K562 (cell line): ENCODE data around the gene RET. TPM values are rescaled to one million over a fixed set of nuclear protein-coding genes. Genes with fewer than 3 reads are reported as not detected.

ENCODE experiments used
- ATAC-seq: fragments of 200-7000 bp; cut with Tn5 transposase; 3 replicates; pipeline ENCODE4 v1.9.1; 2020; ENCODE audit warnings: moderate library complexity
- BruUV-seq: library from RNA; stranded (reverse); fragments of 400-500 nt; replicated peaks from 2 replicates; lab custom pipeline; 2021; lab: Mats Ljungman, UMichigan
- CTCF ChIA-PET: fragments of 300-600 bp; formaldehyde crosslinking; extraction: SDS; loops from one replicate; lab custom pipeline; 2021; ENCODE audit warnings: low intra/inter-chr PET ratio; lab: Yijun Ruan, JAX
- POLR2A ChIA-PET: fragments of 300-600, 350-650 bp; sonication (Branson Sonifier 250); formaldehyde crosslinking; extraction: SDS; loops from one replicate; lab custom pipeline; 2021; ENCODE audit warnings: antibody characterized with exemption, inconsistent platforms; lab: Yijun Ruan, JAX
- DNase-seq, 4 experiments: peaks; one replicate each; pipeline versions ENCODE4 v3.0.0 to v3.0.0-alpha.2; 2011 to 2018; ENCODE audit warnings: low spot score in 3 of 4, mixed read lengths in 3 of 4; ENCODE audit errors: extremely low read depth in 1 of 4
- FAIRE-seq: peaks from 2 replicates; lab custom pipeline; 2011; peaks lifted over from hg19 to GRCh38; lab: Jason Lieb, UNC
- H2AFZ ChIP-seq: 2 replicates; pipeline ENCODE4 v1.6.0; 2011; ENCODE audit warnings: low read depth, low read length, control low read depth, inconsistent platforms
- H3K27ac ChIP-seq: fragments of 200-600 bp; 3 replicates; pipeline ENCODE4 v1.8.0; 2011; ENCODE audit warnings: low read depth, mild to moderate bottlenecking, control low read depth, inconsistent platforms, low read length, moderate library complexity, mixed read lengths; ENCODE audit errors: extremely low read depth
- H3K27me3 ChIP-seq, 2 experiments: fragments of 300-600 bp in 1 of 2; 2 replicates in 1 of 2; 3 replicates in 1 of 2; pipeline versions ENCODE4 v1.6.0 to v1.8.0; 2011; ENCODE audit warnings: inconsistent platforms in 2 of 2, low read length in 2 of 2, mild to moderate bottlenecking in 1 of 2, mixed read lengths in 1 of 2, moderate library complexity in 1 of 2; ENCODE audit not compliant: control insufficient read depth in 2 of 2, insufficient read depth in 2 of 2
- H3K36me3 ChIP-seq: fragments of 300-600 bp; 3 replicates; pipeline ENCODE4 v1.8.0; 2011; ENCODE audit warnings: mild to moderate bottlenecking, low read length, inconsistent platforms; ENCODE audit not compliant: control insufficient read depth, insufficient read depth
- H3K4me1 ChIP-seq, 2 experiments: fragments of 200-600 bp in 1 of 2; replicated peaks in 1 of 2; 2 replicates in 1 of 2; 3 replicates in 1 of 2; pipeline versions ENCODE4 v1.5.1 to v1.8.0; 2011; ENCODE audit warnings: inconsistent platforms in 2 of 2, low read length in 2 of 2, mild to moderate bottlenecking in 1 of 2, mixed read lengths in 1 of 2, moderate library complexity in 1 of 2; ENCODE audit not compliant: control insufficient read depth in 2 of 2, insufficient read depth in 2 of 2
- H3K4me2 ChIP-seq: 2 replicates; pipeline ENCODE4 v1.6.1; 2011; ENCODE audit warnings: low read length, control low read depth, inconsistent platforms, mixed read lengths; ENCODE audit not compliant: insufficient read depth
- H3K4me3 ChIP-seq: fragments of 200-600 bp; sonication (generic), shearing (Covaris generic); 2 replicates; pipeline ENCODE4 v1.5.1; 2016; ENCODE audit warnings: control low read depth, inconsistent platforms
- H3K79me2 ChIP-seq: fragments of 200-600 bp; 3 replicates; pipeline ENCODE4 v1.8.0; 2011; ENCODE audit warnings: low read length, inconsistent platforms; ENCODE audit not compliant: control insufficient read depth, insufficient read depth
- H3K9ac ChIP-seq, 2 experiments: 2 replicates each; pipeline versions ENCODE4 v1.6.0 to v1.6.1; 2011; ENCODE audit warnings: low read depth in 2 of 2, low read length in 2 of 2, control low read depth in 1 of 2, inconsistent platforms in 1 of 2, mild to moderate bottlenecking in 1 of 2, mixed read lengths in 1 of 2; ENCODE audit not compliant: insufficient read depth in 1 of 2
- H3K9me1 ChIP-seq: one replicate; pipeline ENCODE4 v1.6.0; 2011; ENCODE audit warnings: inconsistent platforms, mild to moderate bottlenecking, low read length, moderate library complexity; ENCODE audit not compliant: control insufficient read depth, insufficient read depth
- H3K9me3 ChIP-seq: replicated peaks from 2 replicates; pipeline ENCODE4 v1.5.1; 2011; ENCODE audit warnings: low read depth, low read length, inconsistent platforms; ENCODE audit not compliant: control insufficient read depth, insufficient read depth
- H4K20me1 ChIP-seq: replicated peaks from 2 replicates; pipeline ENCODE4 v1.6.1; 2011; ENCODE audit warnings: low read length, inconsistent platforms, mixed read lengths; ENCODE audit not compliant: control insufficient read depth, insufficient read depth
- BRD4 ChIP-seq: fragments of 200-600 bp; sonication (generic); IDR thresholded peaks from 2 replicates; pipeline ENCODE4 v1.6.1; 2017; ENCODE audit warnings: inconsistent platforms
- CREB1 ChIP-seq, 2 experiments: sonication (generic) in 1 of 2; formaldehyde crosslinking in 1 of 2; IDR thresholded peaks; 2 replicates each; pipeline versions ENCODE4 v1.6.1 to v1.8.0; 2012 to 2022; ENCODE audit warnings: inconsistent platforms in 1 of 2, mild to moderate bottlenecking in 1 of 2, missing genetic modification reagents in 1 of 2, moderate library complexity in 1 of 2
- CTBP1 ChIP-seq: fragments of 450-650 bp; IDR thresholded peaks from 2 replicates; pipeline ENCODE4 v1.6.1; 2016; ENCODE audit warnings: borderline replicate concordance
- CXXC5 ChIP-seq: fragments of 250-450 bp; sonication (Bioruptor Pico); IDR thresholded peaks from 2 replicates; pipeline ENCODE4 v1.8.0; 2022; ENCODE audit warnings: inconsistent platforms, mild to moderate bottlenecking, moderate library complexity
- DNMT1 ChIP-seq: fragments of 450-650 bp; IDR thresholded peaks from 2 replicates; pipeline ENCODE4 v1.6.1; 2016; ENCODE audit warnings: antibody characterized with exemption, mild to moderate bottlenecking
- HDAC2 ChIP-seq: fragments of 450-650 bp; IDR thresholded peaks from 2 replicates; pipeline ENCODE4 v1.6.1; 2016; ENCODE audit warnings: mild to moderate bottlenecking
- SRF ChIP-seq, 2 experiments: fragments of 250-450, 450-650 bp in 1 of 2; sonication (Bioruptor Pico) in 1 of 2; sonication (generic) in 1 of 2; formaldehyde crosslinking; IDR thresholded peaks; 2 replicates each; pipeline versions ENCODE4 v1.5.0 to v1.5.1; 2020 to 2022; ENCODE audit warnings: mild to moderate bottlenecking in 1 of 2, missing genetic modification reagents in 1 of 2
- ZBTB1 ChIP-seq: sonication (generic); formaldehyde crosslinking; IDR thresholded peaks from 2 replicates; pipeline ENCODE4 v1.8.1; 2023; ENCODE audit warnings: missing genetic modification reagents, low read depth, mild to moderate bottlenecking, borderline replicate concordance
- ZEB2 ChIP-seq: fragments of 450-650 bp; IDR thresholded peaks from 2 replicates; pipeline ENCODE4 v1.6.1; 2016
- ZNF24 ChIP-seq: fragments of 450-650 bp; IDR thresholded peaks from 2 replicates; pipeline ENCODE4 v1.6.1; 2016
- WGBS: fragments of 100-300 bp; shearing (Covaris generic); methylation state at CpG from one replicate; pipeline ENCODE4 v1.1.6; 2016; ENCODE audit warnings: low coverage, mixed read lengths; ENCODE audit not compliant: insufficient coverage; ENCODE audit errors: missing lambda C conversion rate; 5-methylcytosine and 5-hydroxymethylcytosine counted together
- in situ Hi-C: fragments of 300-500 bp; cut with MboI; formaldehyde crosslinking; loops from 4 replicates; pipeline ENCODE4 v1.15.0; 2018; ENCODE audit warnings: inconsistent platforms, mixed read lengths
- intact Hi-C: fragments of 100-400 bp; cut with micrococcal nuclease; formaldehyde crosslinking; loops from 2 replicates; pipeline ENCODE4 v1.14.2; 2022
- polyA plus RNA-seq, 8 experiments: library from polyadenylated mRNA; depleted of rRNA in 4 of 8; stranded (reverse) in 5 of 8; unstranded in 3 of 8; fragments of >200 nt; fragmentation: Nextera tagmentation in 2 of 8; fragmentation: Illumina TruSeq in 1 of 8; extraction: Ambion mirVana in 2 of 8; extraction: Trizol in 1 of 8; gene quantifications; 2 replicates each; pipeline versions ENCODE4 v1.2.1 to v1.2.3, GENCODE V29; 2011 to 2014; ENCODE audit warnings: inconsistent platforms in 1 of 8, missing spikeins in 1 of 8
- total RNA-seq, 7 experiments: library from RNA; depleted of rRNA in 6 of 7; stranded (reverse); fragments of >200 nt in 6 of 7; fragmentation: Illumina TruSeq in 2 of 7; extraction: Trizol in 2 of 7; gene quantifications; 2 replicates each; pipeline versions ENCODE4 v1.2.1 to v1.2.3, GENCODE V29; 2011 to 2021; ENCODE audit warnings: low replicate concordance in 1 of 7
- TF ChIP-seq, protein P1 (sequence below), 2 experiments: IDR thresholded peaks; 2 replicates each; pipeline ENCODE4 v1.6.1; 2011; ENCODE audit warnings: borderline replicate concordance in 1 of 2, control low read depth in 1 of 2, low read depth in 1 of 2, low read length in 1 of 2, mild to moderate bottlenecking in 1 of 2, mixed read lengths in 1 of 2, moderate library complexity in 1 of 2; ENCODE audit not compliant: insufficient read depth in 1 of 2, insufficient read length in 1 of 2, poor library complexity in 1 of 2, severe bottlenecking in 1 of 2; ENCODE audit errors: extremely low read depth in 1 of 2
- TF ChIP-seq, protein P2 (sequence below): sonication (generic); formaldehyde crosslinking; IDR thresholded peaks from 2 replicates; pipeline ENCODE4 v1.8.1; 2023; ENCODE audit warnings: missing genetic modification reagents, mild to moderate bottlenecking, borderline replicate concordance
- TF ChIP-seq, protein P3 (sequence below): sonication (generic); formaldehyde crosslinking; IDR thresholded peaks from 2 replicates; pipeline ENCODE4 v1.4.0; 2020; ENCODE audit warnings: mild to moderate bottlenecking, missing genetic modification reagents
- TF ChIP-seq, protein P4 (sequence below): fragments of 450-650 bp; formaldehyde crosslinking; IDR thresholded peaks from 2 replicates; pipeline ENCODE4 v1.4.0; 2022; ENCODE audit warnings: missing genetic modification characterization

RET gene
- total and polyA plus RNA-seq, 9 of the 15 experiments (the other 6 are each of a cell fraction or from before 2014, with no cell fraction given) = 0.04 to 0.05 TPM; not detected in 7

DNA sequence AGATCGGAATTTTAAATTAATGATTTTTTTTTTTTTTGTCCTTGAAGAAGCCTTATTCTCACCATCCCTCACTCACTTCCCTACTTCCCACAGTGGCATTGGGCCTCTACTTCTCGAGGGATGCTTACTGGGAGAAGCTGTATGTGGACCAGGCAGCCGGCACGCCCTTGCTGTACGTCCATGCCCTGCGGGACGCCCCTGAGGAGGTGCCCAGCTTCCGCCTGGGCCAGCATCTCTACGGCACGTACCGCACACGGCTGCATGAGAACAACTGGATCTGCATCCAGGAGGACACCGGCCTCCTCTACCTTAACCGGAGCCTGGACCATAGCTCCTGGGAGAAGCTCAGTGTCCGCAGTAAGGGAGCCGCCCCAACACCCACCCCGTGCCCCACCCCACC is 23.5 kb downstream of the RET start:
- BruUV-seq = no TSS peak
- Histone ChIP-seq H3K27me3 (peaks cover 19 to 64% of the 10 kb centered on the region in 2 experiments; a peak in 4 of 5 replicates), H3K4me2 (no peak overlapping the region), H3K4me3 (no peak overlapping the region), H3K27ac (no peak overlapping the region), H3K79me2 (no peaks in the 10 kb centered on the region), H3K9me1 (no peaks in the 10 kb centered on the region), H2AFZ (no peak overlapping the region), H4K20me1 (no peaks in the 10 kb centered on the region), H3K4me1 (peaks cover 0 to 10% of the 10 kb centered on the region in 2 experiments; a peak in 2 of 5 replicates), H3K9me3 (no peaks in the 10 kb centered on the region), H3K36me3 (no peaks in the 10 kb centered on the region), H3K9ac (no peak overlapping the region)
- ChIA-PET CTCF (no interaction called here), POLR2A (interaction anchor here (0.6 to 0.8 kb wide), 2 partner anchors 193 to 348 kb away, joined by 3 read pairs; no protein-coding TSS in a partner anchor)
- FAIRE-seq (no peak), ATAC-seq (no peak), DNase-seq (no peak)
- in situ Hi-C loops (no loop called here), intact Hi-C loops (no loop called here)
- WGBS = 2% methylated on average over 14 of the region's 17 CpGs
- TF ChIP-seq HDAC2 (no peak), DNMT1 (no peak), ZBTB1 (CRISPR knock-in tag) (no peak), SRF (CRISPR knock-in tag; IDR thresholded peaks at IDR 0.05) (no peak), ZNF24 (no peak), BRD4 (no peak), CTBP1 (no peak), ZEB2 (no peak), CREB1 (IDR thresholded peaks at IDR 0.05) (no peak), CREB1 (CRISPR knock-in tag; IDR thresholded peaks at IDR 0.05) (no peak), CXXC5 (CRISPR knock-in tag) (no peak)
- TF ChIP-seq, protein P1, sequence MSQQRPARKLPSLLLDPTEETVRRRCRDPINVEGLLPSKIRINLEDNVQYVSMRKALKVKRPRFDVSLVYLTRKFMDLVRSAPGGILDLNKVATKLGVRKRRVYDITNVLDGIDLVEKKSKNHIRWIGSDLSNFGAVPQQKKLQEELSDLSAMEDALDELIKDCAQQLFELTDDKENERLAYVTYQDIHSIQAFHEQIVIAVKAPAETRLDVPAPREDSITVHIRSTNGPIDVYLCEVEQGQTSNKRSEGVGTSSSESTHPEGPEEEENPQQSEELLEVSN (IDR thresholded peaks at IDR 0.05; ENCODE audit: borderline replicate concordance in 1 of 2, extremely low read depth in 1 of 2, insufficient read depth in 1 of 2, insufficient read length in 1 of 2, low read depth in 1 of 2, low read length in 1 of 2, poor library complexity in 1 of 2, severe bottlenecking in 1 of 2) = no peak
- TF ChIP-seq, protein P2, sequence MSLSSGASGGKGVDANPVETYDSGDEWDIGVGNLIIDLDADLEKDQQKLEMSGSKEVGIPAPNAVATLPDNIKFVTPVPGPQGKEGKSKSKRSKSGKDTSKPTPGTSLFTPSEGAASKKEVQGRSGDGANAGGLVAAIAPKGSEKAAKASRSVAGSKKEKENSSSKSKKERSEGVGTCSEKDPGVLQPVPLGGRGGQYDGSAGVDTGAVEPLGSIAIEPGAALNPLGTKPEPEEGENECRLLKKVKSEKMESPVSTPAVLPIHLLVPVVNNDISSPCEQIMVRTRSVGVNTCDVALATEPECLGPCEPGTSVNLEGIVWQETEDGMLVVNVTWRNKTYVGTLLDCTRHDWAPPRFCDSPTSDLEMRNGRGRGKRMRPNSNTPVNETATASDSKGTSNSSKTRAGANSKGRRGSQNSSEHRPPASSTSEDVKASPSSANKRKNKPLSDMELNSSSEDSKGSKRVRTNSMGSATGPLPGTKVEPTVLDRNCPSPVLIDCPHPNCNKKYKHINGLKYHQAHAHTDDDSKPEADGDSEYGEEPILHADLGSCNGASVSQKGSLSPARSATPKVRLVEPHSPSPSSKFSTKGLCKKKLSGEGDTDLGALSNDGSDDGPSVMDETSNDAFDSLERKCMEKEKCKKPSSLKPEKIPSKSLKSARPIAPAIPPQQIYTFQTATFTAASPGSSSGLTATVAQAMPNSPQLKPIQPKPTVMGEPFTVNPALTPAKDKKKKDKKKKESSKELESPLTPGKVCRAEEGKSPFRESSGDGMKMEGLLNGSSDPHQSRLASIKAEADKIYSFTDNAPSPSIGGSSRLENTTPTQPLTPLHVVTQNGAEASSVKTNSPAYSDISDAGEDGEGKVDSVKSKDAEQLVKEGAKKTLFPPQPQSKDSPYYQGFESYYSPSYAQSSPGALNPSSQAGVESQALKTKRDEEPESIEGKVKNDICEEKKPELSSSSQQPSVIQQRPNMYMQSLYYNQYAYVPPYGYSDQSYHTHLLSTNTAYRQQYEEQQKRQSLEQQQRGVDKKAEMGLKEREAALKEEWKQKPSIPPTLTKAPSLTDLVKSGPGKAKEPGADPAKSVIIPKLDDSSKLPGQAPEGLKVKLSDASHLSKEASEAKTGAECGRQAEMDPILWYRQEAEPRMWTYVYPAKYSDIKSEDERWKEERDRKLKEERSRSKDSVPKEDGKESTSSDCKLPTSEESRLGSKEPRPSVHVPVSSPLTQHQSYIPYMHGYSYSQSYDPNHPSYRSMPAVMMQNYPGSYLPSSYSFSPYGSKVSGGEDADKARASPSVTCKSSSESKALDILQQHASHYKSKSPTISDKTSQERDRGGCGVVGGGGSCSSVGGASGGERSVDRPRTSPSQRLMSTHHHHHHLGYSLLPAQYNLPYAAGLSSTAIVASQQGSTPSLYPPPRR (CRISPR knock-in tag) = no peak
- TF ChIP-seq, protein P3, sequence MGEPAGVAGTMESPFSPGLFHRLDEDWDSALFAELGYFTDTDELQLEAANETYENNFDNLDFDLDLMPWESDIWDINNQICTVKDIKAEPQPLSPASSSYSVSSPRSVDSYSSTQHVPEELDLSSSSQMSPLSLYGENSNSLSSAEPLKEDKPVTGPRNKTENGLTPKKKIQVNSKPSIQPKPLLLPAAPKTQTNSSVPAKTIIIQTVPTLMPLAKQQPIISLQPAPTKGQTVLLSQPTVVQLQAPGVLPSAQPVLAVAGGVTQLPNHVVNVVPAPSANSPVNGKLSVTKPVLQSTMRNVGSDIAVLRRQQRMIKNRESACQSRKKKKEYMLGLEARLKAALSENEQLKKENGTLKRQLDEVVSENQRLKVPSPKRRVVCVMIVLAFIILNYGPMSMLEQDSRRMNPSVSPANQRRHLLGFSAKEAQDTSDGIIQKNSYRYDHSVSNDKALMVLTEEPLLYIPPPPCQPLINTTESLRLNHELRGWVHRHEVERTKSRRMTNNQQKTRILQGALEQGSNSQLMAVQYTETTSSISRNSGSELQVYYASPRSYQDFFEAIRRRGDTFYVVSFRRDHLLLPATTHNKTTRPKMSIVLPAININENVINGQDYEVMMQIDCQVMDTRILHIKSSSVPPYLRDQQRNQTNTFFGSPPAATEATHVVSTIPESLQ = no peak
- TF ChIP-seq, protein P4, sequence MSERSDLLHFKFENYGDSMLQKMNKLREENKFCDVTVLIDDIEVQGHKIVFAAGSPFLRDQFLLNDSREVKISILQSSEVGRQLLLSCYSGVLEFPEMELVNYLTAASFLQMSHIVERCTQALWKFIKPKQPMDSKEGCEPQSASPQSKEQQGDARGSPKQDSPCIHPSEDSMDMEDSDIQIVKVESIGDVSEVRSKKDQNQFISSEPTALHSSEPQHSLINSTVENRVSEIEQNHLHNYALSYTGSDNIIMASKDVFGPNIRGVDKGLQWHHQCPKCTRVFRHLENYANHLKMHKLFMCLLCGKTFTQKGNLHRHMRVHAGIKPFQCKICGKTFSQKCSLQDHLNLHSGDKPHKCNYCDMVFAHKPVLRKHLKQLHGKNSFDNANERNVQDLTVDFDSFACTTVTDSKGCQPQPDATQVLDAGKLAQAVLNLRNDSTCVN (CRISPR knock-in tag) = no peak
